Thyroid gland (tissue), 4 donors: ENCODE results near the gene COL21A1.

Experiments
- CTCF ChIP-seq, 6 experiments: fragments of 200-600 bp in 3 of 6; fragments of 450-650 bp in 3 of 6; sonication (generic) in 3 of 6; IDR thresholded peaks; one replicate each; pipeline ENCODE4 v1.5.1; 2016 to 2019; ENCODE audit warnings: antibody characterized with exemption in 6 of 6, mild to moderate bottlenecking in 2 of 6, inconsistent platforms in 1 of 6, moderate library complexity in 1 of 6
- POLR2A ChIP-seq, 2 donors: fragments of 450-650 bp; IDR thresholded peaks; one replicate each; pipeline ENCODE4 v1.6.1; 2017; ENCODE audit warnings: antibody characterized with exemption in 2 of 2, mild to moderate bottlenecking in 2 of 2, moderate library complexity in 1 of 2

DNA sequence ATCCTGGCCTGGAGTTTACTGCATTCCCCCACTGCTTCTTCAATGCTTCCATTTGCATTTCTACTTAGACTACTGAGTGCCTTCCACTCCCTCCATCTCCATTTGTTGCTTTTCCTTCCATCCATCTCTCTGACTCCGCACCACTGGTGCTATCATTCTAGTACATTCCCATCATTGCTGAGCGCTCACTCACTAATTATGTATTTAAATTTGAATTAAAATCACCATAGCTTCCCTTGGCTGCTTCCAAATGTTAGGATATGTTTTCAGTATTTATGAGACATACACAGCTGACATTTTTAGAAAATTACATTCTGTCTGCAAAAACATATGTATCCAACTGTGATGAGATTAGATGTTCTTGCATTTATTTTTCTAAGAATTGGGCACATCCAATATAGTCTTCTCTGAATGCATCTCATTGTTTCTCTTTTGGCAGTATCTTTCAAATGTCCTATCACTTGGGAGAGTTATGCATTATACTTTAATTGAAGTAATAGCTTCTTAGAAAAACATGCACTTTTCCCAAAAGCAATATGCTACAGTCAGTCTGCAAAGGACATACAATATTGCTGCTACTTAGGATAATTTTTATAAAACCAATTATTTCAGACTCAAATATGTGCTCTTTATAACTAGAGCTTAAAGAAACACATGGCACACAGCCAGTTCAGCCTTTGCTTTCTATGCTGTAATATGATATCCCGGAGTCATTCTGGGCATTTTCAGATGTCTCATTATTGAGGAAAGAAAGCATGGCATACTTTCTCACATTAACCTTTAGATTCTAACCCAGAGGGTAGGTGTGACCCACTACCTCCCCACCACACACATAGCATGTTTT lies 12.1 kb upstream of the COL21A1 start:
- TF ChIP-seq CTCF (IDR thresholded peaks at IDR 0.05) (no peak), POLR2A (IDR thresholded peaks at IDR 0.05) (no peak)
